SU-DHL-6 (cell line): Measurements from ENCODE around the gene PHKG1.
A peak's percentile ranks its signal among the peaks of the same experiment; 100 is the strongest.
"Not testable (repeated sequence)": the region's sequence is repeated elsewhere in the genome, so short reads cannot be mapped to it uniquely, and the experiment has no call there.

Experiments used
- H2AFZ ChIP-seq: fragments of 200-600 bp; sonication (generic); 2 replicates; pipeline ENCODE4 v1.6.1; 2014; ENCODE audit warnings: low read depth, mild to moderate bottlenecking, moderate library complexity, mixed read lengths, antibody characterized with exemption, low read length; ENCODE audit not compliant: severe bottlenecking
- H3F3A ChIP-seq: fragments of 200-600 bp; shearing (Covaris generic); 2 replicates; pipeline ENCODE4 v1.6.0; 2016; ENCODE audit warnings: antibody characterized with exemption, mild to moderate bottlenecking; ENCODE audit not compliant: insufficient read depth
- H3K27ac ChIP-seq: fragments of 200-600 bp; sonication (generic); 2 replicates; pipeline ENCODE4 v1.5.1; 2016; ENCODE audit warnings: low read depth, mild to moderate bottlenecking, low read length, moderate library complexity, mixed read lengths
- H3K27me3 ChIP-seq: fragments of 200-600 bp; sonication (generic), shearing (Covaris generic); 2 replicates; pipeline ENCODE4 v1.6.0; 2014; ENCODE audit warnings: mild to moderate bottlenecking, low read length
- H3K36me3 ChIP-seq: fragments of 200-600 bp; sonication (generic); 2 replicates; pipeline ENCODE4 v1.6.1; 2014; ENCODE audit warnings: mild to moderate bottlenecking, low read length, mixed read lengths
- H3K4me2 ChIP-seq: fragments of 300-600, 200-600 bp; shearing (Covaris generic), sonication (generic); 2 replicates; pipeline ENCODE4 v1.6.0; 2014; ENCODE audit warnings: low read length, low read depth, mild to moderate bottlenecking; ENCODE audit not compliant: poor library complexity, severe bottlenecking
- H3K4me3 ChIP-seq: fragments of 200-600 bp; sonication (generic); 2 replicates; pipeline ENCODE4 v1.5.1; 2014; ENCODE audit warnings: antibody characterized with exemption, low read length, mild to moderate bottlenecking, mixed read lengths; ENCODE audit not compliant: insufficient read depth, poor library complexity, severe bottlenecking
- H3K79me2 ChIP-seq: fragments of 200-600 bp; sonication (generic); 2 replicates; pipeline ENCODE4 v1.6.1; 2014; ENCODE audit warnings: mild to moderate bottlenecking, low read length, moderate library complexity; ENCODE audit not compliant: insufficient read depth
- H3K9ac ChIP-seq: fragments of 200-600 bp; sonication (generic); 2 replicates; pipeline ENCODE4 v1.7.0; 2014; ENCODE audit warnings: mild to moderate bottlenecking, low read length
- H3K9me2 ChIP-seq: fragments of 200-600 bp; sonication (generic); replicated peaks from 2 replicates; pipeline ENCODE4 v1.6.1; 2014; ENCODE audit warnings: low read length; ENCODE audit not compliant: insufficient read depth
- H3K9me3 ChIP-seq: fragments of 200-600 bp; sonication (generic); 2 replicates; pipeline ENCODE4 v1.6.1; 2014; ENCODE audit warnings: low read length, mixed read lengths; ENCODE audit not compliant: insufficient read depth
- H4K20me1 ChIP-seq: fragments of 200-600 bp; sonication (generic); 2 replicates; pipeline ENCODE4 v1.6.1; 2014; ENCODE audit warnings: low read depth, mild to moderate bottlenecking, antibody characterized with exemption, low read length, moderate library complexity, mixed read lengths
- CTCF ChIP-seq: fragments of 200-600 bp; sonication (generic); IDR thresholded peaks from one replicate; pipeline ENCODE4 v1.5.1; 2017; ENCODE audit warnings: antibody characterized with exemption, mild to moderate bottlenecking, low read length, moderate library complexity; ENCODE audit not compliant: insufficient read depth, poor library complexity, severe bottlenecking
- EZH2phosphoT487 ChIP-seq: fragments of 200-600 bp; sonication (generic), shearing (Covaris generic); conservative IDR thresholded peaks from 2 replicates; pipeline ENCODE4 v1.6.1; 2018; ENCODE audit warnings: mild to moderate bottlenecking, antibody characterized with exemption, low read length, moderate library complexity, mixed read lengths

Gene PHKG1

GRCh38 chr7:56051339-56052191, 41.2 kb downstream of the PHKG1 start, which contains the start of the genes CCT6A and PSPH:
Gene CCT6A (plus strand): TSS chr7:56051765. CDS start chr7:56051849, 84 bp downstream.
Gene PSPH (minus strand): TSS chr7:56051444. CDS start chr7:56021212, 30,232 bp downstream.
- TF ChIP-seq CTCF = no peak
- TF ChIP-seq EZH2phosphoT487 = no peak
- H3K36me3 ChIP-seq = peaks cover 33% of the 10 kb centered on the region
- H2AFZ ChIP-seq = peak within 1 kb of the TSS; percentile 68

GRCh38 chr7:56051053-56051338, 41.8 kb downstream of the PHKG1 start:
- no peaks in the 10 kb centered on the region for H3K9me3 ChIP-seq
- peak overlapping the region; percentile 75 for H3K27ac ChIP-seq
- peaks cover 77% of the 10 kb centered on the region for H3K79me2 ChIP-seq
- no peaks in the 10 kb centered on the region for H3K9me2 ChIP-seq
- H4K20me1 ChIP-seq = peaks cover 6% of the 10 kb centered on the region; the same call in 1 of the 2 replicates
- peaks cover 23% of the 10 kb centered on the region for H3F3A ChIP-seq
- H3K4me3 ChIP-seq = peak overlapping the region; percentile 88
- peak overlapping the region; percentile 68 for H2AFZ ChIP-seq
- H3K4me2 ChIP-seq = peak overlapping the region; percentile 62
- H3K36me3 ChIP-seq = peaks cover 27% of the 10 kb centered on the region
- no peaks in the 10 kb centered on the region for H3K27me3 ChIP-seq
- peak overlapping the region; percentile 89 for H3K9ac ChIP-seq
- TF ChIP-seq CTCF (no peak), EZH2phosphoT487 (no peak)

More at GRCh38 chr7:56051339-56052191, 41.2 kb downstream of the PHKG1 start, which contains the start of the genes CCT6A and PSPH:
- no peaks in the 10 kb centered on the region for H3K27me3 ChIP-seq
- no peaks in the 10 kb centered on the region for H3K9me3 ChIP-seq
- H3F3A ChIP-seq = peaks cover 26% of the 10 kb centered on the region
- H3K27ac ChIP-seq = peak within 1 kb of the TSS; percentile 75
- no peaks in the 10 kb centered on the region for H3K9me2 ChIP-seq
- peaks cover 6% of the 10 kb centered on the region; the same call in 1 of the 2 replicates for H4K20me1 ChIP-seq
- peak within 1 kb of the TSS; percentile 89 for H3K9ac ChIP-seq
- peak within 1 kb of the TSS; percentile 88 for H3K4me3 ChIP-seq
- peaks cover 78% of the 10 kb centered on the region for H3K79me2 ChIP-seq
- H3K4me2 ChIP-seq = peak within 1 kb of the TSS; percentile 70

- not testable (repeated sequence) for H2AFZ ChIP-seq, H3K4me2 ChIP-seq, H3K9me3 ChIP-seq, H3K27ac ChIP-seq, H3K9me2 ChIP-seq, H3K27me3 ChIP-seq, H4K20me1 ChIP-seq, H3K9ac ChIP-seq, H3K36me3 ChIP-seq, H3K4me3 ChIP-seq
- peaks cover 65% of the 10 kb centered on the region for H3K79me2 ChIP-seq
- peaks cover 15% of the 10 kb centered on the region; the same call in 1 of the 2 replicates for H3F3A ChIP-seq
Measured at GRCh38 chr7:56048763-56049162, 44.0 kb downstream of the PHKG1 start.

- Histone ChIP-seq H3K9ac (no peak overlapping the region), H3K4me2 (no peak overlapping the region), H3K79me2 (peaks cover 60% of the 10 kb centered on the region), H2AFZ (no peak overlapping the region), H3K9me2 (no peaks in the 10 kb centered on the region), H3K4me3 (no peak overlapping the region), H3F3A (0 out of 2 replicates have a peak, but pooled peaks cover 10% of the 10 kb centered on the region), H3K9me3 (no peaks in the 10 kb centered on the region), H4K20me1 (peaks cover 4% of the 10 kb centered on the region; the same call in 1 of the 2 replicates), H3K27ac (no peak overlapping the region), H3K36me3 (peaks cover 5% of the 10 kb centered on the region), H3K27me3 (no peaks in the 10 kb centered on the region)
- TF ChIP-seq CTCF (no peak), EZH2phosphoT487 (no peak)
Measured at GRCh38 chr7:56048245-56048644, 44.5 kb downstream of the PHKG1 start.

- H3K9me2 ChIP-seq, H4K20me1 ChIP-seq, H3K27ac ChIP-seq, H3K9ac ChIP-seq, H3K4me3 ChIP-seq, H3K4me2 ChIP-seq, H3F3A ChIP-seq, H3K9me3 ChIP-seq, H3K36me3 ChIP-seq, H2AFZ ChIP-seq, H3K27me3 ChIP-seq: not testable (repeated sequence)
- H3K79me2 ChIP-seq = peaks cover 54% of the 10 kb centered on the region
Measured at GRCh38 chr7:56047446-56048116, 45.2 kb downstream of the PHKG1 start.
